ENCODE data around the gene SOWAHA. TPM values are rescaled to one million over a fixed set of nuclear protein-coding genes. Genes with fewer than 3 reads are reported as not detected.

SOWAHA gene
- total RNA-seq, 1 donor: not detected

- Histone ChIP-seq H3K4me3 (ENCODE audit: low read length) (no peak overlapping the region), H3K9me3 (ENCODE audit: low read depth, low read length) (no peaks in the 10 kb centered on the region), H3K4me1 (ENCODE audit: insufficient read depth, low read length) (peaks cover 21% of the 10 kb centered on the region), H3K27me3 (ENCODE audit: insufficient read depth, low read length) (peaks cover 64% of the 10 kb centered on the region)
Observed at GRCh38 chr5:132810605-132811004, 2.5 kb upstream of the SOWAHA start.

GRCh38 chr5:132812123-132812765, 858 bp upstream of the SOWAHA start:
- H3K9me3 ChIP-seq (ENCODE audit: low read depth, low read length): no peaks in the 10 kb centered on the region
- no peak overlapping the region for H3K4me3 ChIP-seq (ENCODE audit: low read length)
- H3K27me3 ChIP-seq (ENCODE audit: insufficient read depth, low read length): peaks cover 62% of the 10 kb centered on the region
- H3K4me1 ChIP-seq (ENCODE audit: insufficient read depth, low read length): peaks cover 21% of the 10 kb centered on the region

GRCh38 chr5:132813599-132814502, 749 bp downstream of the SOWAHA start:
- Histone ChIP-seq H3K27me3 (ENCODE audit: insufficient read depth, low read length) (peaks cover 65% of the 10 kb centered on the region), H3K4me1 (ENCODE audit: insufficient read depth, low read length) (peaks cover 21% of the 10 kb centered on the region), H3K4me3 (ENCODE audit: low read length) (no peak overlapping the region), H3K9me3 (ENCODE audit: low read depth, low read length) (no peaks in the 10 kb centered on the region)

- H3K4me1 ChIP-seq (ENCODE audit: insufficient read depth, low read length): peaks cover 26% of the 10 kb centered on the region
- no peaks in the 10 kb centered on the region for H3K9me3 ChIP-seq (ENCODE audit: low read depth, low read length)
- H3K4me3 ChIP-seq (ENCODE audit: low read length): no peak overlapping the region
- peaks cover 65% of the 10 kb centered on the region for H3K27me3 ChIP-seq (ENCODE audit: insufficient read depth, low read length)
Observed at GRCh38 chr5:132814503-132815294, 1.6 kb downstream of the SOWAHA start.

- Histone ChIP-seq H3K9me3 (ENCODE audit: low read depth, low read length) (no peaks in the 10 kb centered on the region), H3K4me3 (ENCODE audit: low read length) (no peak overlapping the region), H3K27me3 (ENCODE audit: insufficient read depth, low read length) (peaks cover 64% of the 10 kb centered on the region)
Observed at GRCh38 chr5:132815454-132815853, 2.4 kb downstream of the SOWAHA start.

GRCh38 chr5:132816083-132816482, 3.0 kb downstream of the SOWAHA start:
- H3K27me3 ChIP-seq (ENCODE audit: insufficient read depth, low read length): peaks cover 64% of the 10 kb centered on the region
- H3K4me1 ChIP-seq (ENCODE audit: insufficient read depth, low read length): peaks cover 34% of the 10 kb centered on the region
- no peaks in the 10 kb centered on the region for H3K9me3 ChIP-seq (ENCODE audit: low read depth, low read length)
- H3K4me3 ChIP-seq (ENCODE audit: low read length): no peak overlapping the region

More at GRCh38 chr5:132815454-132815853, 2.4 kb downstream of the SOWAHA start:
- peaks cover 34% of the 10 kb centered on the region for H3K4me1 ChIP-seq (ENCODE audit: insufficient read depth, low read length)

GRCh38 chr5:132816554-132816953, 3.5 kb downstream of the SOWAHA start:
- H3K4me3 ChIP-seq (ENCODE audit: low read length): no peak overlapping the region
- H3K4me1 ChIP-seq (ENCODE audit: insufficient read depth, low read length): peaks cover 34% of the 10 kb centered on the region
- H3K27me3 ChIP-seq (ENCODE audit: insufficient read depth, low read length): peaks cover 63% of the 10 kb centered on the region
- no peaks in the 10 kb centered on the region for H3K9me3 ChIP-seq (ENCODE audit: low read depth, low read length)

GRCh38 chr5:132817011-132817410, 3.9 kb downstream of the SOWAHA start:
- H3K9me3 ChIP-seq (ENCODE audit: low read depth, low read length): no peaks in the 10 kb centered on the region
- no peak overlapping the region for H3K4me3 ChIP-seq (ENCODE audit: low read length)
- H3K4me1 ChIP-seq (ENCODE audit: insufficient read depth, low read length): peaks cover 32% of the 10 kb centered on the region
- peaks cover 63% of the 10 kb centered on the region for H3K27me3 ChIP-seq (ENCODE audit: insufficient read depth, low read length)

- H3K27me3 ChIP-seq (ENCODE audit: insufficient read depth, low read length): peaks cover 65% of the 10 kb centered on the region
- peaks cover 20% of the 10 kb centered on the region for H3K4me1 ChIP-seq (ENCODE audit: insufficient read depth, low read length)
- no peaks in the 10 kb centered on the region for H3K9me3 ChIP-seq (ENCODE audit: low read depth, low read length)
- no peak overlapping the region for H3K4me3 ChIP-seq (ENCODE audit: low read length)
Observed at GRCh38 chr5:132819468-132819867, 6.4 kb downstream of the SOWAHA start.

GRCh38 chr5:132820162-132820754, 7.2 kb downstream of the SOWAHA start:
- Histone ChIP-seq H3K9me3 (ENCODE audit: low read depth, low read length) (no peaks in the 10 kb centered on the region), H3K4me1 (ENCODE audit: insufficient read depth, low read length) (peaks cover 22% of the 10 kb centered on the region), H3K4me3 (ENCODE audit: low read length) (no peak overlapping the region), H3K27me3 (ENCODE audit: insufficient read depth, low read length) (peaks cover 65% of the 10 kb centered on the region)

- Histone ChIP-seq H3K9me3 (ENCODE audit: low read depth, low read length) (no peaks in the 10 kb centered on the region), H3K27me3 (ENCODE audit: insufficient read depth, low read length) (peaks cover 68% of the 10 kb centered on the region)
Observed at GRCh38 chr5:132821350-132821749, 8.2 kb downstream of the SOWAHA start.

GRCh38 chr5:132821791-132822190, 8.7 kb downstream of the SOWAHA start:
- peaks cover 72% of the 10 kb centered on the region for H3K27me3 ChIP-seq (ENCODE audit: insufficient read depth, low read length)
- no peaks in the 10 kb centered on the region for H3K9me3 ChIP-seq (ENCODE audit: low read depth, low read length)
- H3K4me3 ChIP-seq (ENCODE audit: low read length): no peak overlapping the region
- H3K4me1 ChIP-seq (ENCODE audit: insufficient read depth, low read length): peaks cover 24% of the 10 kb centered on the region

More at GRCh38 chr5:132821350-132821749, 8.2 kb downstream of the SOWAHA start:
- Histone ChIP-seq H3K4me1 (ENCODE audit: insufficient read depth, low read length) (peaks cover 24% of the 10 kb centered on the region), H3K4me3 (ENCODE audit: low read length) (no peak overlapping the region)

- no peak overlapping the region for H3K4me3 ChIP-seq (ENCODE audit: low read length)
- H3K27me3 ChIP-seq (ENCODE audit: insufficient read depth, low read length): peaks cover 77% of the 10 kb centered on the region
- H3K9me3 ChIP-seq (ENCODE audit: low read depth, low read length): no peaks in the 10 kb centered on the region
- H3K4me1 ChIP-seq (ENCODE audit: insufficient read depth, low read length): peaks cover 24% of the 10 kb centered on the region
Observed at GRCh38 chr5:132822650-132823480, 9.8 kb downstream of the SOWAHA start.
